Neural cell (in vitro differentiated cells): Measurements from ENCODE around the gene C1QTNF4. TPM values are rescaled to one million over a fixed set of nuclear protein-coding genes. Genes with fewer than 3 reads are reported as not detected.

Source experiments
- H2AFZ ChIP-seq: fragments of 200-600, 300-800 bp; sonication (generic), shearing (Covaris generic); 2 replicates; pipeline ENCODE4 v1.6.0; 2014; ENCODE audit warnings: low read depth, mild to moderate bottlenecking, antibody characterized with exemption, low read length, moderate library complexity
- H3F3A ChIP-seq: fragments of 200-600 bp; shearing (Covaris generic); 2 replicates; pipeline ENCODE4 v1.6.1; 2016; ENCODE audit warnings: mild to moderate bottlenecking, moderate library complexity, mixed read lengths, antibody characterized with exemption, low read length; ENCODE audit not compliant: insufficient read depth, poor library complexity, severe bottlenecking
- H3K27ac ChIP-seq: fragments of 200-600, 300-800 bp; sonication (generic), shearing (Covaris generic); 2 replicates; pipeline ENCODE4 v1.5.1; 2014; ENCODE audit warnings: mild to moderate bottlenecking, low read length, moderate library complexity
- H3K27me3 ChIP-seq: fragments of 300-800, 200-600 bp; sonication (generic), shearing (Covaris generic); 2 replicates; pipeline ENCODE4 v1.6.0; 2014; ENCODE audit warnings: mild to moderate bottlenecking, low read depth, low read length, moderate library complexity; ENCODE audit not compliant: insufficient read depth
- H3K36me3 ChIP-seq: fragments of 300-800, 200-600 bp; sonication (generic), shearing (Covaris generic); 2 replicates; pipeline ENCODE4 v1.5.1; 2014; ENCODE audit warnings: mild to moderate bottlenecking, antibody characterized with exemption, low read length, moderate library complexity; ENCODE audit not compliant: insufficient read depth
- H3K4me2 ChIP-seq: fragments of 300-800, 200-600 bp; sonication (generic), shearing (Covaris generic); 2 replicates; pipeline ENCODE4 v1.6.0; 2014; ENCODE audit warnings: mild to moderate bottlenecking, low read length
- H3K4me3 ChIP-seq: fragments of 300-800, 200-600 bp; sonication (generic), shearing (Covaris generic); 2 replicates; pipeline ENCODE4 v1.5.1; 2014; ENCODE audit warnings: mild to moderate bottlenecking, low read length, moderate library complexity
- H3K79me2 ChIP-seq: fragments of 200-600 bp; shearing (Covaris generic); replicated peaks from 2 replicates; pipeline ENCODE4 v1.6.0; 2014; ENCODE audit warnings: mild to moderate bottlenecking, low read length, moderate library complexity; ENCODE audit not compliant: insufficient read depth
- H3K9ac ChIP-seq: fragments of 300-800, 200-600 bp; sonication (generic), shearing (Covaris generic); 2 replicates; pipeline ENCODE4 v1.6.1; 2016; ENCODE audit warnings: mild to moderate bottlenecking, low read length, mixed read lengths
- H3K9me2 ChIP-seq: fragments of 200-600 bp; shearing (Covaris generic); 2 replicates; pipeline ENCODE4 v1.6.1; 2016; ENCODE audit warnings: mild to moderate bottlenecking, low read length, mixed read lengths; ENCODE audit not compliant: insufficient read depth
- H3K9me3 ChIP-seq: fragments of 200-600, 300-800 bp; sonication (generic), shearing (Covaris generic); 2 replicates; pipeline ENCODE4 v1.6.1; 2016; ENCODE audit warnings: mild to moderate bottlenecking, mixed run types, low read length, moderate library complexity, mixed read lengths
- H4K20me1 ChIP-seq: fragments of 200-600 bp; shearing (Covaris generic); 2 replicates; pipeline ENCODE4 v1.6.1; 2016; ENCODE audit warnings: mild to moderate bottlenecking, mixed run types; ENCODE audit not compliant: insufficient read depth
- EP300 ChIP-seq: fragments of 450-650 bp; conservative IDR thresholded peaks from 2 replicates; pipeline ENCODE4 v1.6.1; 2014; ENCODE audit warnings: antibody characterized with exemption, mild to moderate bottlenecking, moderate library complexity; ENCODE audit not compliant: poor library complexity, severe bottlenecking
- EZH2 ChIP-seq: fragments of 200-600, 300-800 bp; shearing (Covaris generic), sonication (generic); IDR thresholded peaks from 2 replicates; pipeline ENCODE4 v1.6.1; 2014; ENCODE audit warnings: antibody characterized with exemption, low read length, borderline replicate concordance, mild to moderate bottlenecking; ENCODE audit not compliant: insufficient read depth, poor library complexity, severe bottlenecking
- MXI1 ChIP-seq: fragments of 450-650 bp; conservative IDR thresholded peaks from 2 replicates; pipeline ENCODE4 v1.6.1; 2014; ENCODE audit warnings: antibody characterized with exemption, mild to moderate bottlenecking; ENCODE audit not compliant: poor library complexity, severe bottlenecking
- POLR2AphosphoS5 ChIP-seq: IDR thresholded peaks from 2 replicates; pipeline ENCODE4 v1.6.1; 2012
- RAD21 ChIP-seq: fragments of 450-650 bp; conservative IDR thresholded peaks from 2 replicates; pipeline ENCODE4 v1.6.1; 2014; ENCODE audit warnings: antibody characterized with exemption, mild to moderate bottlenecking, moderate library complexity
- SMC3 ChIP-seq: fragments of 450-650 bp; conservative IDR thresholded peaks from 2 replicates; pipeline ENCODE4 v1.6.1; 2014; ENCODE audit warnings: antibody characterized with exemption, mild to moderate bottlenecking, moderate library complexity; ENCODE audit not compliant: poor library complexity
- TAF1 ChIP-seq: IDR thresholded peaks from 2 replicates; pipeline ENCODE4 v1.6.1; 2012; ENCODE audit warnings: low read depth
- polyA plus RNA-seq: library from polyadenylated mRNA; depleted of rRNA; stranded (reverse); fragments of >200 nt; gene quantifications from 2 replicates; pipeline ENCODE4 v1.2.3, GENCODE V29; 2014
- TF ChIP-seq, protein P1 (sequence below): IDR thresholded peaks from 2 replicates; pipeline ENCODE4 v1.6.1; 2012; ENCODE audit warnings: borderline replicate concordance
- TF ChIP-seq, protein P2 (sequence below): fragments of 450-650 bp; IDR thresholded peaks from 2 replicates; pipeline ENCODE4 v1.5.1; 2014; ENCODE audit warnings: antibody characterized with exemption, mild to moderate bottlenecking, moderate library complexity; ENCODE audit not compliant: poor library complexity, severe bottlenecking

Gene C1QTNF4
- polyA plus RNA-seq, 1 donor from 2014 or later = 16.4 TPM

DNA sequence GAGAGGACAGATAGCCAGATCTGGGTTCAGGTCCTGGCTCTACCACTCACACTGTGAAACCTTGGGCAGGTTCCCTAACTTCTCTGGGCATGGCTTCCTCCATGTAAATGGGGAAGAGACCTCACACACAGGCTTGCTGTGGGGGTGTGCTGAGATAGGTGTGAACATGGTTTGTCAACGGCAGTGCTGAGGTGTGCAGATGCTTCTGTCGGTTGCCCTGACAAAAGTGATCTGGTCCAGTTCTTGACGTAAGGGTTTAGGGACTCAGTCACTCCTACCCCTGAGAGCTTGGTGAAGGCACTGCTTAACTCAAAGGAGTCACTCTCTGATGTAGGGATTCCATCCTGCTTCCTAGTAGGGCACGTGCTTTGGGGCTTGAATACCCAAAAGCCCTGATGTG is 2.0 kb downstream of the C1QTNF4 start:
- Histone ChIP-seq H4K20me1 (no peaks in the 10 kb centered on the region), H3K4me2 (no peak overlapping the region), H3F3A (no peaks in the 10 kb centered on the region), H3K9me2 (no peaks in the 10 kb centered on the region), H2AFZ (no peak overlapping the region), H3K79me2 (no peaks in the 10 kb centered on the region), H3K27ac (no peak overlapping the region), H3K9ac (no peak overlapping the region), H3K36me3 (no peaks in the 10 kb centered on the region), H3K9me3 (no peaks in the 10 kb centered on the region), H3K27me3 (no peaks in the 10 kb centered on the region), H3K4me3 (no peak overlapping the region)
- no peak for TF ChIP-seq RAD21
- no peak for TF ChIP-seq SMC3
- TF ChIP-seq POLR2AphosphoS5 = no peak

DNA sequence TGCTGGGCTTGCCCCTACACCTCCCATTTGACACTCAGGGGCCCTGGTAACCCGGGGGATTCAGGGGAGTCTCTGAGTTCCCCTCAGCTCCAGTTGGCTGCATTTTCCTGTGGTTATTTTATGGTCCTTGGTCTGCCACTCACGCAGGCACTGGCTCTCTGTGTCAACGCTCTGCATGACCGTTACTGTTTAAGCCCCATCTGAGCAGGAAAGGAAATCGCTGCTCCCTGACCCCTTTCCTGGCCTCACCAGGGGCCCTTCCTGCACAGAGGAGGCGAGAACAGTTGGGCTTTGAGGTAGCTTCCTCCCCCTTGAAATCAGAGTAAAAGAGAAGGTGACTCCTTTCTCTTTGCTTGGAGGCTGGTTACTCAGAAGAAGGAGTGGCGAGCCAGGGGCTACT is 2.4 kb downstream of the C1QTNF4 start:
- Histone ChIP-seq H3K36me3 (no peaks in the 10 kb centered on the region), H3K4me2 (no peak overlapping the region), H4K20me1 (no peaks in the 10 kb centered on the region), H3F3A (no peaks in the 10 kb centered on the region), H3K9me3 (no peaks in the 10 kb centered on the region), H3K27me3 (no peaks in the 10 kb centered on the region), H3K79me2 (no peaks in the 10 kb centered on the region), H2AFZ (no peak overlapping the region), H3K27ac (no peak overlapping the region), H3K9me2 (no peaks in the 10 kb centered on the region), H3K4me3 (no peak overlapping the region), H3K9ac (no peak overlapping the region)
- TF ChIP-seq SMC3 = no peak
- TF ChIP-seq RAD21 = no peak
- no peak for TF ChIP-seq POLR2AphosphoS5

DNA sequence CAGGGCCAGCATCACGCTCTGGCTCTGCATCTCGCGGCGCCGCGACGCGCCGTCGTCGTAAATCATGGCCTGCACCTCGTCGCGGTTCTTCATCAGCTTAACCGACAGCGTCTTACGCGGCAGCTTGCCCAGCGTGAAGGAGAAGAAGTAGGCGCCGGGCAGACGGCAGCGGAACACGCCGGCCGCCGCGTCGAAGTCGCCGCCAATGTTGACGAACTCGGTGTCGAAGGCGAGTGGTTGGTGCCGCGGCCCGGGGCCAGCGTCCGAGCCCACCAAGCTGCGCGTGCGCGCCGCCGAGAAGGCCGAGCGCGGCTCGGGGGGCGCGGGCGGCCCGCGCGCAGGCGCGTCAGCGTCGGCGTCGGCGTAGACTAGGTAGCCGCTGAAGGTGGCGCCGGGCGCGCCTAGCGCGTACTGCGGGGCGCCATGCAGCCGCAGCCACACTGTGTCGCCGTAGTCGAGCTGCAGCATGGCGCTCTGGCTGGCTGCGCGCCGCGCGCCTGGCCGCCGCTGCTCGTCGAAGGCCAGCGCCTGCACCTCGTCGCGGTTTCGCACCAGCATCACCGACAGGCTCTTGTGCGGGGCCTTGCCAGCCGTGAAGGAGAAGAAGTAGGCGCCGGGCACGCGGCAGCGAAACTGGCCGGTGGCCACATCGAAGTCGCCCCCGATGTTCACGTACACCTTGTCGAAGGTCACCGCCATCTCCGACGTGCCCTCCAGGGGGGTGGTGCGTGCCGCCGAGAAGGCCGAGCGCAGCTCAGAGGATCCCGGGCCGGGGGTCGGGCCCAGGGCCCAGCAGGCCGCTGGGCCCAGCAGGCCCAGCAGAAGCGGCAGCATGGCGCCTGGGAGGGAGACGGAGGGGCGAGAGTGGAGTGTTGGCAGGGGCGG is 4.0 kb downstream of the C1QTNF4 start:
- Histone ChIP-seq H3K9me2 (no peaks in the 10 kb centered on the region), H3K4me3 (no peak overlapping the region), H3K9ac (no peak overlapping the region), H2AFZ (no peak overlapping the region), H3K36me3 (no peaks in the 10 kb centered on the region), H3K9me3 (no peaks in the 10 kb centered on the region), H3K4me2 (no peak overlapping the region), H3K79me2 (no peaks in the 10 kb centered on the region), H3K27me3 (no peaks in the 10 kb centered on the region), H3K27ac (no peak overlapping the region), H3F3A (no peaks in the 10 kb centered on the region), H4K20me1 (no peaks in the 10 kb centered on the region)
- TF ChIP-seq POLR2AphosphoS5 (no peak), TAF1 (no peak), SMC3 (no peak), EP300 (no peak), EZH2 (no peak), RAD21 (no peak), MXI1 (no peak)
- TF ChIP-seq, protein P1, sequence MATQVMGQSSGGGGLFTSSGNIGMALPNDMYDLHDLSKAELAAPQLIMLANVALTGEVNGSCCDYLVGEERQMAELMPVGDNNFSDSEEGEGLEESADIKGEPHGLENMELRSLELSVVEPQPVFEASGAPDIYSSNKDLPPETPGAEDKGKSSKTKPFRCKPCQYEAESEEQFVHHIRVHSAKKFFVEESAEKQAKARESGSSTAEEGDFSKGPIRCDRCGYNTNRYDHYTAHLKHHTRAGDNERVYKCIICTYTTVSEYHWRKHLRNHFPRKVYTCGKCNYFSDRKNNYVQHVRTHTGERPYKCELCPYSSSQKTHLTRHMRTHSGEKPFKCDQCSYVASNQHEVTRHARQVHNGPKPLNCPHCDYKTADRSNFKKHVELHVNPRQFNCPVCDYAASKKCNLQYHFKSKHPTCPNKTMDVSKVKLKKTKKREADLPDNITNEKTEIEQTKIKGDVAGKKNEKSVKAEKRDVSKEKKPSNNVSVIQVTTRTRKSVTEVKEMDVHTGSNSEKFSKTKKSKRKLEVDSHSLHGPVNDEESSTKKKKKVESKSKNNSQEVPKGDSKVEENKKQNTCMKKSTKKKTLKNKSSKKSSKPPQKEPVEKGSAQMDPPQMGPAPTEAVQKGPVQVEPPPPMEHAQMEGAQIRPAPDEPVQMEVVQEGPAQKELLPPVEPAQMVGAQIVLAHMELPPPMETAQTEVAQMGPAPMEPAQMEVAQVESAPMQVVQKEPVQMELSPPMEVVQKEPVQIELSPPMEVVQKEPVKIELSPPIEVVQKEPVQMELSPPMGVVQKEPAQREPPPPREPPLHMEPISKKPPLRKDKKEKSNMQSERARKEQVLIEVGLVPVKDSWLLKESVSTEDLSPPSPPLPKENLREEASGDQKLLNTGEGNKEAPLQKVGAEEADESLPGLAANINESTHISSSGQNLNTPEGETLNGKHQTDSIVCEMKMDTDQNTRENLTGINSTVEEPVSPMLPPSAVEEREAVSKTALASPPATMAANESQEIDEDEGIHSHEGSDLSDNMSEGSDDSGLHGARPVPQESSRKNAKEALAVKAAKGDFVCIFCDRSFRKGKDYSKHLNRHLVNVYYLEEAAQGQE = no peak
- TF ChIP-seq, protein P2, sequence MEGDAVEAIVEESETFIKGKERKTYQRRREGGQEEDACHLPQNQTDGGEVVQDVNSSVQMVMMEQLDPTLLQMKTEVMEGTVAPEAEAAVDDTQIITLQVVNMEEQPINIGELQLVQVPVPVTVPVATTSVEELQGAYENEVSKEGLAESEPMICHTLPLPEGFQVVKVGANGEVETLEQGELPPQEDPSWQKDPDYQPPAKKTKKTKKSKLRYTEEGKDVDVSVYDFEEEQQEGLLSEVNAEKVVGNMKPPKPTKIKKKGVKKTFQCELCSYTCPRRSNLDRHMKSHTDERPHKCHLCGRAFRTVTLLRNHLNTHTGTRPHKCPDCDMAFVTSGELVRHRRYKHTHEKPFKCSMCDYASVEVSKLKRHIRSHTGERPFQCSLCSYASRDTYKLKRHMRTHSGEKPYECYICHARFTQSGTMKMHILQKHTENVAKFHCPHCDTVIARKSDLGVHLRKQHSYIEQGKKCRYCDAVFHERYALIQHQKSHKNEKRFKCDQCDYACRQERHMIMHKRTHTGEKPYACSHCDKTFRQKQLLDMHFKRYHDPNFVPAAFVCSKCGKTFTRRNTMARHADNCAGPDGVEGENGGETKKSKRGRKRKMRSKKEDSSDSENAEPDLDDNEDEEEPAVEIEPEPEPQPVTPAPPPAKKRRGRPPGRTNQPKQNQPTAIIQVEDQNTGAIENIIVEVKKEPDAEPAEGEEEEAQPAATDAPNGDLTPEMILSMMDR = no peak
